Left ventricle myocardium inferior (tissue), 1 donor: ENCODE data around the gene B3GNT5. TPM values are rescaled to one million over a fixed set of nuclear protein-coding genes. Genes with fewer than 3 reads are reported as not detected.

Experiments
- DNase-seq: peaks from one replicate; pipeline ENCODE4 v3.0.0-alpha.2; 2020
- H3K27ac ChIP-seq: fragments of 200-600 bp; replicated peaks from 2 replicates; pipeline ENCODE4 v1.8.0; 2021
- H3K27me3 ChIP-seq: fragments of 200-600 bp; 2 replicates; pipeline ENCODE4 v1.8.0; 2021; ENCODE audit warnings: low read depth
- H3K36me3 ChIP-seq: fragments of 200-600 bp; 2 replicates; pipeline ENCODE4 v1.8.0; 2021
- H3K4me1 ChIP-seq: fragments of 200-600 bp; 2 replicates; pipeline ENCODE4 v1.8.0; 2021
- H3K4me3 ChIP-seq: fragments of 200-600 bp; 2 replicates; pipeline ENCODE4 v1.8.0; 2021; ENCODE audit warnings: mild to moderate bottlenecking, moderate library complexity
- H3K9me3 ChIP-seq: fragments of 200-600 bp; replicated peaks from 2 replicates; pipeline ENCODE4 v1.8.0; 2021
- CTCF ChIP-seq: fragments of 200-600 bp; IDR thresholded peaks from 2 replicates; pipeline ENCODE4 v1.8.0; 2021; ENCODE audit warnings: antibody characterized with exemption, mild to moderate bottlenecking, borderline replicate concordance
- intact Hi-C: fragments of 100-400 bp; cut with micrococcal nuclease; formaldehyde crosslinking; loops from one replicate; pipeline ENCODE4 v1.11.0; 2022
- total RNA-seq: library from RNA; stranded (reverse); fragmentation: NEBNext Ultra II Directional; extraction: Animal tissue kit (Norgen Biotek cat#: 25700); gene quantifications from one replicate; pipeline ENCODE4 v1.2.1, GENCODE V29; 2021
- donor health status: DM: no; HTN: yes; CAD: no; lungs with severe emphysema.

Gene B3GNT5
- total RNA-seq, 1 donor from 2014 or later, result 2.1 TPM

GRCh38 chr3:183291497-183292031, 38.5 kb downstream of the B3GNT5 start:
- Histone ChIP-seq H3K4me1 (peaks cover 9% of the 10 kb centered on the region), H3K27ac (no peak overlapping the region), H3K27me3 (no peaks in the 10 kb centered on the region), H3K9me3 (no peaks in the 10 kb centered on the region), H3K36me3 (no peaks in the 10 kb centered on the region), H3K4me3 (no peak overlapping the region)
- no peak for DNase-seq
- TF ChIP-seq CTCF, result no peak
- intact Hi-C loops, result no loop called here

- Histone ChIP-seq H3K27ac (no peak overlapping the region), H3K4me1 (peaks cover 12% of the 10 kb centered on the region), H3K4me3 (no peak overlapping the region), H3K36me3 (no peaks in the 10 kb centered on the region), H3K27me3 (no peaks in the 10 kb centered on the region), H3K9me3 (no peaks in the 10 kb centered on the region)
- TF ChIP-seq CTCF, result no peak
- DNase-seq, result no peak
- intact Hi-C loops, result no loop called here
Observed at GRCh38 chr3:183293966-183294365, 40.9 kb downstream of the B3GNT5 start.

- no peak for TF ChIP-seq CTCF
- H3K27ac ChIP-seq, result no peak overlapping the region
- DNase-seq, result no peak
- H3K4me3 ChIP-seq, result no peak overlapping the region
- H3K9me3 ChIP-seq, result no peaks in the 10 kb centered on the region
- H3K4me1 ChIP-seq, result peaks cover 14% of the 10 kb centered on the region
- H3K27me3 ChIP-seq, result no peaks in the 10 kb centered on the region
- H3K36me3 ChIP-seq, result no peaks in the 10 kb centered on the region
- intact Hi-C loops, result no loop called here
Observed at GRCh38 chr3:183295211-183295610, 42.2 kb downstream of the B3GNT5 start.

GRCh38 chr3:183296944-183297343, 43.9 kb downstream of the B3GNT5 start:
- Histone ChIP-seq H3K4me1 (peaks cover 14% of the 10 kb centered on the region), H3K9me3 (no peaks in the 10 kb centered on the region), H3K36me3 (no peaks in the 10 kb centered on the region), H3K4me3 (no peak overlapping the region), H3K27ac (no peak overlapping the region), H3K27me3 (no peaks in the 10 kb centered on the region)
- no peak for TF ChIP-seq CTCF
- no peak for DNase-seq
- intact Hi-C loops, result no loop called here

GRCh38 chr3:183298701-183299153, 45.7 kb downstream of the B3GNT5 start:
- Histone ChIP-seq H3K4me1 (peaks cover 14% of the 10 kb centered on the region), H3K4me3 (no peak overlapping the region), H3K27ac (no peak overlapping the region), H3K36me3 (no peaks in the 10 kb centered on the region), H3K9me3 (no peaks in the 10 kb centered on the region), H3K27me3 (no peaks in the 10 kb centered on the region)
- DNase-seq, result peak; percentile 60
- TF ChIP-seq CTCF, result no peak
- intact Hi-C loops, result no loop called here

GRCh38 chr3:183299976-183300375, 46.9 kb downstream of the B3GNT5 start:
- TF ChIP-seq CTCF, result no peak
- Histone ChIP-seq H3K27me3 (no peaks in the 10 kb centered on the region), H3K36me3 (no peaks in the 10 kb centered on the region), H3K4me1 (peaks cover 19% of the 10 kb centered on the region), H3K4me3 (no peak overlapping the region), H3K27ac (no peak overlapping the region), H3K9me3 (no peaks in the 10 kb centered on the region)
- intact Hi-C loops, result no loop called here
- DNase-seq, result no peak
